ENCODE data around the gene SGMS1.
A peak's percentile ranks its signal among the peaks of the same experiment; 100 is the strongest.

The SGMS1 gene

DNA sequence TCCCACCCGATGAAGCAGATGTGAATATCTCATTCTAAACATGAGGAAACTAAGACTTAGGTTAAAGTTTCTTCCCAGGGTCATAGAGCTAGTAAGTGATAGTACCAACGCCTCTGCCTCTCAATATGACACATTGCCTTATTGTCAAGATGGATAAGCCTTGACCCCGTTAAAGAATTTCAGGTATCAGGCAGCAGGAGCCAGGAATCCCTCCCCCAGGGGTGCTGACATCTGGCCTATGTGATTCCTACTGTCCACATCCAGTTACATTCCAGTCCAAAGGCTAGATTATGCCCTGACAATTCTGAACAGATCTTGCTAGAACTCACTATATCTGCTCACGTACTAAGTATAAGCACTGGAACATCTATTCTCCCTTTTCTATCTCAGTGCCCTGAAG lies 314.4 kb downstream of the SGMS1 start:
- H3K4me3 ChIP-seq (ENCODE audit: low read depth, low read length) = no peak overlapping the region
- DNase-seq (ENCODE audit: low read depth) = no peak
- TF ChIP-seq, protein P1, sequence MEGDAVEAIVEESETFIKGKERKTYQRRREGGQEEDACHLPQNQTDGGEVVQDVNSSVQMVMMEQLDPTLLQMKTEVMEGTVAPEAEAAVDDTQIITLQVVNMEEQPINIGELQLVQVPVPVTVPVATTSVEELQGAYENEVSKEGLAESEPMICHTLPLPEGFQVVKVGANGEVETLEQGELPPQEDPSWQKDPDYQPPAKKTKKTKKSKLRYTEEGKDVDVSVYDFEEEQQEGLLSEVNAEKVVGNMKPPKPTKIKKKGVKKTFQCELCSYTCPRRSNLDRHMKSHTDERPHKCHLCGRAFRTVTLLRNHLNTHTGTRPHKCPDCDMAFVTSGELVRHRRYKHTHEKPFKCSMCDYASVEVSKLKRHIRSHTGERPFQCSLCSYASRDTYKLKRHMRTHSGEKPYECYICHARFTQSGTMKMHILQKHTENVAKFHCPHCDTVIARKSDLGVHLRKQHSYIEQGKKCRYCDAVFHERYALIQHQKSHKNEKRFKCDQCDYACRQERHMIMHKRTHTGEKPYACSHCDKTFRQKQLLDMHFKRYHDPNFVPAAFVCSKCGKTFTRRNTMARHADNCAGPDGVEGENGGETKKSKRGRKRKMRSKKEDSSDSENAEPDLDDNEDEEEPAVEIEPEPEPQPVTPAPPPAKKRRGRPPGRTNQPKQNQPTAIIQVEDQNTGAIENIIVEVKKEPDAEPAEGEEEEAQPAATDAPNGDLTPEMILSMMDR (conservative IDR thresholded peaks at IDR 0.05; ENCODE audit: low read depth, low read length) = no peak

DNA sequence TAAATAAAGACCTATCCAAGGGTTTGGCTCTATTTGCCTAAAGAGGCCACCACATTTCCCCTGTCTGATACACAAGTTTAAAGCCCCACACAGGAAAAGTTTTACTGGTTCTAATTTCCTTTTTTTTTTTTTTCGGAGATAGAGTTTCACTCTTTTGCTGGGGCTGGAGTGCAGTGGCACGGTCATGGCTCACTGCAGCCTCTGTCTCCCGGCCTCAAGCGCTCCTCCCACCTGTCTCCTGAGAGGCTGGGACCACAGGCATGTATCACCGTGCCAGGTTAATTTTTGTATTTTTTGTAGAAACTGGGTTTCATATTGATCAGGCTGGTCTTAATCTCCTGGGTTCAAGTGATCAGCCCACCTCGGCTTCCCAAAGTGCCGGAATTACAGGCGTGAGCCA lies 319.1 kb downstream of the SGMS1 start:
- no peak for DNase-seq (ENCODE audit: low read depth)
- H3K4me3 ChIP-seq (ENCODE audit: low read depth, low read length) = no peak overlapping the region
- TF ChIP-seq, protein P1 (conservative IDR thresholded peaks at IDR 0.05; ENCODE audit: low read depth, low read length) = no peak

DNA sequence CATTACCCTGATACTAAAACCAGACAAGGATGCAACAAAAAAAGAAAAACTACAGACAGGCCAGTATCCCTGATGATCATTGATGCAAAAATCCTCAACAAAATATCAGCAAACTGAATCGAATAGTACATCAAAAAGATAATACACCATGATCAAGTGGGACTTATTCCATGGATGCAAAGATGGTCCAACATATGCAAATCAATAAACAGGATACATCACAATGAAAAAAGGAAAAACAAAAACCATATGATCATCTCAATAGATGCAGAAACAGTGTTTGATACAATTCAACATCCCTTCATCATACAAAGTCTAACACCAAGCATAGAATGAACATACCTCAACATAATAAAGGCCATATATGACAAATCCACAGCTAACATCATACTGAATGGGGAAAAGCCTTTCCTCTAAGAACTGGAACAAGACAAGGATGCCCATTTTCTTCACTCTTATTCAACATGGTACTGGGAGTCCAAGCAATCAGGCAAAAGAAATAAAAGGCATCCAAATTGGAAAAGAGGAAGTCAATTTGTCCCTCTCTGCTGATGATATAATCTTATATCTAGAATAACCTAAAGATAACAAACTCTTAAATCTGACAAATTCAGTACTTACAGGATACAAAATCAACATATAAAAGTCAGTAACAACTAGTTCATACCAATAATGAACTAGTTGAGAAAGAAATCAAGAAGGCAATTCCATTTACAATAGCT lies 323.6 kb downstream of the SGMS1 start:
- H3K4me3 ChIP-seq (ENCODE audit: low read depth, low read length) = no peak overlapping the region
- DNase-seq (ENCODE audit: low read depth) = no peak
- TF ChIP-seq, protein P1 (conservative IDR thresholded peaks at IDR 0.05; ENCODE audit: low read depth, low read length) = no peak

DNA sequence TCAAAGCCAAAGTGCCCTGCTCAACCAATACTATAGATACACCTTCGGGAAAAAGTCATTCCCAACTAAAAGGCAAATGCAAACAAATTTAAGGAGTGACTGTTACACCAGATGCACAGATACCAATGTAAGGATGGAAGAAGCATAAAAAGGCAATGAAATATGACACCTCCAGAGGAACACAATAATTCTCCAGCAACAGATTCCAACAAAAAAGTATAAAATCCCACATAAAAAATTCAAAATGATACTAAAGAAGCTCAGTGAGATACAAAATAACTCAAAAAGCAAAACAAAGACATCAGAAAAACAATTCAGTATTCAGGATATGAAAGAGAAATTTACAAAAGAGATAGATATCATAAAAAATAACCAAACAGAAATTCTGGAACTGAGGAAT lies 328.4 kb downstream of the SGMS1 start:
- no peak for DNase-seq (ENCODE audit: low read depth)
- no peak overlapping the region for H3K4me3 ChIP-seq (ENCODE audit: low read depth, low read length)
- TF ChIP-seq, protein P1 (conservative IDR thresholded peaks at IDR 0.05; ENCODE audit: low read depth, low read length) = no peak

DNA sequence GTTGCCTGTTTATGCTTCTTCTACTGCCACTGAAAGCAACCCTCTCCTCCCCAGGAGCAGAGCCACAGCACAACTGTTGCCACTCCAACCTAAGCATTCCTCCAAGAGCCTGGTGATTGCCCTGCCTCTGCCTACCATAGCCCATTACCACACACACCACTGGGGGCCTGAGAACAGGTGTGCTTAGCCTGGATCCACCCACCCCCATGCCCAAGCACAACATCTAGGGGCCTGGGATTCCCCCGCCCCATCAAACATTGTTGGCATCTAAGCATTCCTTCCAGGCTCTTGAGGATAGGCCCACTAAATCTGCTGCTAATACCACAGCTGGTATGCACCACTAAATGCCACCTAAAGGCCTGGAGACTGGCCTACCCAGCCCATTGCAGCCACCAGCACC lies 329.2 kb downstream of the SGMS1 start:
- TF ChIP-seq, protein P1 (conservative IDR thresholded peaks at IDR 0.05; ENCODE audit: low read depth, low read length) = no peak
- DNase-seq (ENCODE audit: low read depth) = no peak
- H3K4me3 ChIP-seq (ENCODE audit: low read depth, low read length) = no peak overlapping the region

DNA sequence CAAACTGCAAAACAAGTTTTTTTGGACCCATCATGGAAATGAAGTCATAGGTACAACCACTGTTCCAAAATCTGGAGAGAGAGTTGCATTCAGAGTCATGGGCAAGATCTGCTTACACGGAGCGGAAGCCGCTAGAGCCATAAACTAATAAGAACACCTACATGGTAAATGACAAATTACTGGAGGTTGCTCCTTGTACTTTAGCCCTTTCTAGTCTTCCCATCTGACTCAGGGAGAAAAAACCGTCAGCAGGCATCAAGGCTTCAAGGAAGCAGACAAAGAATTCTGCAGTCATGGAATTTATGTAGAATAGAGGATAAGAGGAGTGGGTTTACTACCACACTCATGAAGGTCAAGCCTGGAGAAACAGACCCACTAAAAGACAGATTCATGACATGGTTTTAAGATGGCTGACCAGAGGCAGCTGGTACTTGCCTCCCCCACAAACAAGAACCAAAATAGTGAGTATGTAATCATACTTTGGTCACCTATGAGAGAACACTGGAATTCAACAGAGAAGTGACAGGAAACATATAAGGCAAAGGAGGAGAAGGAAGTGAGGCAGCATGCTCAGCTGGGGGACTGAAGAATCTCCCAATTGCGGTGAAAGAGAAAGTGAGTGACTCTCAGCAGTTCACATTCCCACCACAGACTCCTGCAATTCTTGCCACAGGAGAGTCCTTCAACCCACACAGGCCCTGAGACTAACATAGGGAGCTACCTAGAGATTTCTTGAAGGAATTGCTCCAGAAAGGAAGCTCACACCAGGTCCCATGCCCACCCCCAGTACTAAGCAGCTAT lies 330.0 kb downstream of the SGMS1 start:
- no peak overlapping the region for H3K4me3 ChIP-seq (ENCODE audit: low read depth, low read length)
- TF ChIP-seq, protein P1 (conservative IDR thresholded peaks at IDR 0.05; ENCODE audit: low read depth, low read length) = no peak
- peak; percentile 11 for DNase-seq (ENCODE audit: low read depth)
